Activated naive CD8-positive, alpha-beta T cell (primary cell): ENCODE measurements around the gene RMND5A.
A peak's percentile ranks its signal among the peaks of the same experiment; 100 is the strongest.

Experiments
- H3K27ac Mint-ChIP-seq: one replicate; pipeline ENCODE4 v1.8.0; 2021; ENCODE audit warnings: mixed read lengths
- H3K27me3 Mint-ChIP-seq: one replicate; pipeline ENCODE4 v1.8.0; 2021; ENCODE audit warnings: mixed read lengths
- H3K36me3 Mint-ChIP-seq: one replicate; pipeline ENCODE4 v1.8.0; 2021; ENCODE audit warnings: mixed read lengths
- H3K4me1 Mint-ChIP-seq: one replicate; pipeline ENCODE4 v1.8.0; 2021; ENCODE audit warnings: low read depth, mixed read lengths
- H3K4me3 Mint-ChIP-seq: one replicate; pipeline ENCODE4 v1.8.0; 2021; ENCODE audit warnings: mild to moderate bottlenecking, mixed read lengths
- H3K9me3 Mint-ChIP-seq: one replicate; pipeline ENCODE4 v1.8.0; 2021; ENCODE audit warnings: low read depth, mixed read lengths

The RMND5A gene

DNA sequence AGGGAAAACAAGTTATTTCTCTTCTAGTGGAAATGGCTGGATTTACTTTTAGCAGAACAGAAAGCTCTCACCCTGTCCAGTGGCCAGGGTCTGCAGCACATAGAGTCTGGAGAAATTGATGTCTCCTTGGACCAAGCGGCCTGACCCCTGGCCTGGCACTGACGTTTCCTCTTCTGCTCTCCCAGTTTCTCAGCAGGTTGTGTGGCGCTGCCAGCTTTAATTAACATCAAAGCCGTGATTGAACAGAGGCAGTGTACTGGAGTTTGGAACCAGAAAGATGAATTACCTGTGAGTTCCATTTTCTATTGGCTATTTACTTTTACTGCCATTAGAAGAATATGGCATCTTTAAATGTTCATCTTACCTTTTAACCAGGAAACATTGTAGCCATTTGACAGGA lies 49.7 kb downstream of the RMND5A start:
- Mint-ChIP-seq H3K27me3 (no peaks in the 10 kb centered on the region), H3K4me3 (no peak overlapping the region), H3K4me1 (peaks cover 28% of the 10 kb centered on the region), H3K9me3 (no peaks in the 10 kb centered on the region), H3K27ac (no peak overlapping the region), H3K36me3 (peaks cover 17% of the 10 kb centered on the region)

GRCh38 chr2:86770816-86771301 lies 50.8 kb downstream of the RMND5A start:
- peaks cover 24% of the 10 kb centered on the region for H3K4me1 Mint-ChIP-seq
- no peak overlapping the region for H3K4me3 Mint-ChIP-seq
- peaks cover 17% of the 10 kb centered on the region for H3K36me3 Mint-ChIP-seq
- no peaks in the 10 kb centered on the region for H3K27me3 Mint-ChIP-seq
- H3K9me3 Mint-ChIP-seq, result no peaks in the 10 kb centered on the region
- H3K27ac Mint-ChIP-seq, result peak overlapping the region; percentile 61

DNA sequence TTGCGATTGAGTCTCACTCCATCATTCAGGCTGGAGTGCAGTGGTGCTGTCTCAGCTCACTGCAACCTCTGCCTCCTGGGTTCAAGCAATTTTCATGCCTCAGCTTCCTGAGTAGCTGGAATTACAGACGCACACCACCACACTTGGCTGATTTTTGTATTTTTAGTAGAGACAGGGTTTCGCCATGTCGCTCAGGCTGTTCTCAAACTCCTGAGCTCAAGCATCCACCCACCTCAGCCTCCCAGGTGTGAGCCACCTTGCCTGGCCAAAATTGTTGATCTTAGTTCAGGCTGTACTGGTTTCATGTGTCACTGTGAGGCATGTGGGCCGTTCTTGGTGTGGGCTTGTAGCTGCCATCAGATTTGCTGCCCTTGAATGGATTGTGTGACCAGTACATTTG lies 52.5 kb downstream of the RMND5A start:
- Mint-ChIP-seq H3K4me3 (no peak overlapping the region), H3K27me3 (no peaks in the 10 kb centered on the region), H3K9me3 (no peaks in the 10 kb centered on the region), H3K4me1 (peaks cover 24% of the 10 kb centered on the region), H3K27ac (no peak overlapping the region), H3K36me3 (peaks cover 17% of the 10 kb centered on the region)

- Mint-ChIP-seq H3K9me3 (no peaks in the 10 kb centered on the region), H3K36me3 (peaks cover 14% of the 10 kb centered on the region), H3K27ac (peak overlapping the region; percentile 29), H3K4me1 (peaks cover 25% of the 10 kb centered on the region), H3K4me3 (no peak overlapping the region), H3K27me3 (no peaks in the 10 kb centered on the region)
Measured at GRCh38 chr2:86774862-86775261, 54.8 kb downstream of the RMND5A start.

DNA sequence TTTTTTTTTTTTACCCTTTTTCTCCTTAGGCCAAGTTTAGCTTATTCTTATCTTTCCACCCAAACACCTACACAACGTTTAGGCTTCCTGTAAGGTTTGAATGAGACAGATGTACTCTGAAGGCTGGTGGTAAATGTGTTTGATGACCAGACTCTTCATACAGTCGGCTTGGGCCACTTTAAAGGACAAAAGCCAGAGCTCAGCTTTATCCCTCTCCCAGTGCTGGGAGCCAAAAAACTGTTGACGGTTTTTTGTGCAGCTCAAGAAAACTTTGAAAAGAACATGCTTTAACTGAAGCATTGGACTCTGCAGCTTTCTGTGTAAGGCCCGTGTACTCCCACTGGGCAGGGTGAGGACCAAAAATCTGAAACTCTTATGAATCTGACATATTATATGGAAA lies 55.2 kb downstream of the RMND5A start:
- no peaks in the 10 kb centered on the region for H3K9me3 Mint-ChIP-seq
- peaks cover 14% of the 10 kb centered on the region for H3K36me3 Mint-ChIP-seq
- no peaks in the 10 kb centered on the region for H3K27me3 Mint-ChIP-seq
- peaks cover 24% of the 10 kb centered on the region for H3K4me1 Mint-ChIP-seq
- no peak overlapping the region for H3K4me3 Mint-ChIP-seq
- H3K27ac Mint-ChIP-seq, result no peak overlapping the region

- Mint-ChIP-seq H3K4me1 (peaks cover 19% of the 10 kb centered on the region), H3K27me3 (no peaks in the 10 kb centered on the region), H3K27ac (peak overlapping the region; percentile 23), H3K9me3 (no peaks in the 10 kb centered on the region), H3K36me3 (peaks cover 8% of the 10 kb centered on the region), H3K4me3 (no peak overlapping the region)
Measured at GRCh38 chr2:86776532-86776931, 56.4 kb downstream of the RMND5A start.

GRCh38 chr2:86778957-86779356 lies 58.9 kb downstream of the RMND5A start:
- Mint-ChIP-seq H3K9me3 (no peaks in the 10 kb centered on the region), H3K4me1 (peaks cover 40% of the 10 kb centered on the region), H3K4me3 (no peak overlapping the region), H3K36me3 (peaks cover 4% of the 10 kb centered on the region), H3K27me3 (no peaks in the 10 kb centered on the region), H3K27ac (no peak overlapping the region)

- peak overlapping the region; percentile 9 for H3K27ac Mint-ChIP-seq
Measured at GRCh38 chr2:86779971-86780370, 59.9 kb downstream of the RMND5A start.

DNA sequence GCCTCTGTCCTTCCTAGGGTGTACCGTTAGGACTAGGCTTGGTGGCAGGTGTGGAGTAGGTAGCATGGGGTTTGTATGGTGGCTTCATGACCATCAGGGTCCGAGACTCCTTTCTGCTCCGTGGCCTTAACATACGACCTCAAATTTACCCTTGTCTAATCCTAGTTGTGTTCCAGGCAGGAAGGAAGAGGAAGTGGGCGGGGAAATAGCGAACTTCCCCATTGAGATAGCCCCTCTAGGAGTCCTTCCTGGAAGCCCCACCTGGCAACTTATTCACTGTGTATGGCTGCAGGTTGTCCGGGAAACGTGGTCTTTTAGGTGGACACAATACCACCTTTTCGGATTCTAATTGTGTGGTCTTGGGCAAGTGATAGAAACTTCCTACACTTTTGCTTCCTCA lies 61.3 kb downstream of the RMND5A start:
- H3K27ac Mint-ChIP-seq, result peak overlapping the region; percentile 74
- peaks cover 55% of the 10 kb centered on the region for H3K4me1 Mint-ChIP-seq

More at GRCh38 chr2:86779971-86780370, 59.9 kb downstream of the RMND5A start:
- no peak overlapping the region for H3K4me3 Mint-ChIP-seq
- H3K4me1 Mint-ChIP-seq, result peaks cover 46% of the 10 kb centered on the region
- no peaks in the 10 kb centered on the region for H3K27me3 Mint-ChIP-seq
- peaks cover 5% of the 10 kb centered on the region for H3K36me3 Mint-ChIP-seq
- no peaks in the 10 kb centered on the region for H3K9me3 Mint-ChIP-seq

DNA sequence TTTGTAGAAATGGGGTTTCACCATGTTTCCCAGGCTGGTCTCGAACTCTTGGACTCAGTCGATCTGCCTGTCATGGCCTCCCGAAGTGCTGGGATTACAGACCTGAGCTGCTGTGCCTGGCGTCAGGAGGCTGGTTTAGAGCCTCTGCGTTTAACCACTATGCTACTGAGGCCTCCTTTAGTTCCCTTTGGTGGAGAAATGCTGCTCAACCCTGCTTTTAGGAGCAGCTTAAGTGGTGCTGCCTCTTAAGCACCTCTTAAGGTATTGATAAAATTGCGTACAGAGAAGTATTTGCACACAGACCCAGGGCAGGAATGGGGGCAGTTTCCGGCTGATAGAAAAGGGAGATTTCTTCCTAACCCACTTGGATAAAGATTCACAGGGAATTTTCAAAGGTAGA lies 62.7 kb downstream of the RMND5A start:
- Mint-ChIP-seq H3K4me1 (peaks cover 65% of the 10 kb centered on the region), H3K27ac (peak overlapping the region; percentile 95), H3K9me3 (no peaks in the 10 kb centered on the region), H3K36me3 (peaks cover 10% of the 10 kb centered on the region), H3K27me3 (no peaks in the 10 kb centered on the region), H3K4me3 (no peak overlapping the region)

More for the DNA sequence above, 61.3 kb downstream of the RMND5A start:
- Mint-ChIP-seq H3K9me3 (no peaks in the 10 kb centered on the region), H3K27me3 (no peaks in the 10 kb centered on the region), H3K36me3 (peaks cover 7% of the 10 kb centered on the region), H3K4me3 (no peak overlapping the region)

GRCh38 chr2:86783615-86784339 lies 63.7 kb downstream of the RMND5A start:
- H3K4me3 Mint-ChIP-seq, result peak overlapping the region; percentile 83
- no peaks in the 10 kb centered on the region for H3K9me3 Mint-ChIP-seq
- no peaks in the 10 kb centered on the region for H3K27me3 Mint-ChIP-seq
- peak overlapping the region; percentile 95 for H3K27ac Mint-ChIP-seq
- peaks cover 72% of the 10 kb centered on the region for H3K4me1 Mint-ChIP-seq
- H3K36me3 Mint-ChIP-seq, result peaks cover 12% of the 10 kb centered on the region

- Mint-ChIP-seq H3K4me3 (peak overlapping the region; percentile 81), H3K9me3 (no peaks in the 10 kb centered on the region), H3K36me3 (peaks cover 12% of the 10 kb centered on the region), H3K4me1 (peaks cover 69% of the 10 kb centered on the region), H3K27me3 (no peaks in the 10 kb centered on the region), H3K27ac (peak overlapping the region; percentile 95)
Measured at GRCh38 chr2:86785456-86785855, 65.4 kb downstream of the RMND5A start.

DNA sequence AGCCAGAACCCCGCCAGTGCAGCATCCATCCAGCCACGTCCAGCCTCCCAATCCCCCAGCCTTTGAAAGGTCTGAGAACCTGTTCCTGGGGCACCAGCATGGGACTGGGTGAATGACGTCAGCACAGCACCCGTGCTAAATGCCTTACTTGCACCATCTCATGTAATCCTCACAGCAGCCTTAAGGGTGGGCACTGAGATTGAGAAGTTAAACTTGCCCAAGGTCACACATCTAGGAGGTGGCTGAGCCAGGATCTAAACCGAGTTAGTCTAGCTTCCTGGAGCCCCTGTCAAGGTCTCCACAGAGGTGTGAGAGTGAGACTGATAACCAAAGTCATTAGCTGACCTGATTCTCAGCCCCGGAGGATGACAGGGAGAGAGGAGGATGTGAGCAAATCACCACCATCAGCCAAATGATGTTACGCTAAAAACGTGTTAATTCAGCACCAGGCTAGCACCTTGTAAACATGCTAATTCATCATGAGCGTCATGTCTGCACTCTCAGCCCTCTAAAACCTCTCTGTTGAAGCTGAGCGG lies 66.0 kb downstream of the RMND5A start:
- no peaks in the 10 kb centered on the region for H3K9me3 Mint-ChIP-seq
- peak overlapping the region; percentile 95 for H3K27ac Mint-ChIP-seq
- peaks cover 70% of the 10 kb centered on the region for H3K4me1 Mint-ChIP-seq

GRCh38 chr2:86787736-86788135 lies 67.6 kb downstream of the RMND5A start:
- H3K27me3 Mint-ChIP-seq, result no peaks in the 10 kb centered on the region
- H3K27ac Mint-ChIP-seq, result peak overlapping the region; percentile 95
- peaks cover 12% of the 10 kb centered on the region for H3K36me3 Mint-ChIP-seq
- peaks cover 69% of the 10 kb centered on the region for H3K4me1 Mint-ChIP-seq
- no peaks in the 10 kb centered on the region for H3K9me3 Mint-ChIP-seq
- peak overlapping the region; percentile 97 for H3K4me3 Mint-ChIP-seq

More for the DNA sequence above, 66.0 kb downstream of the RMND5A start:
- Mint-ChIP-seq H3K4me3 (peak overlapping the region; percentile 81), H3K27me3 (no peaks in the 10 kb centered on the region), H3K36me3 (peaks cover 12% of the 10 kb centered on the region)

- peak overlapping the region; percentile 95 for H3K27ac Mint-ChIP-seq
- no peaks in the 10 kb centered on the region for H3K9me3 Mint-ChIP-seq
- H3K36me3 Mint-ChIP-seq, result peaks cover 12% of the 10 kb centered on the region
- H3K4me1 Mint-ChIP-seq, result peaks cover 69% of the 10 kb centered on the region
- H3K27me3 Mint-ChIP-seq, result no peaks in the 10 kb centered on the region
- H3K4me3 Mint-ChIP-seq, result peak overlapping the region; percentile 97
Measured at GRCh38 chr2:86788165-86788564, 68.1 kb downstream of the RMND5A start.
